Panc1 (cell line): ENCODE results near the gene TYW1B.

ENCODE experiments used
- TF ChIP-seq, protein P1 (sequence below): fragments of 450-650 bp; IDR thresholded peaks from 2 replicates; pipeline ENCODE4 v1.5.1; 2017; ENCODE audit warnings: mild to moderate bottlenecking
- TF ChIP-seq, protein P2 (sequence below), 2 experiments: IDR thresholded peaks; 2 replicates each; pipeline ENCODE4 v1.6.1; 2011 to 2012; ENCODE audit warnings: low read depth in 2 of 2, control low read depth in 1 of 2, low read length in 1 of 2, mild to moderate bottlenecking in 1 of 2, moderate library complexity in 1 of 2; ENCODE audit not compliant: insufficient read depth in 1 of 2

DNA sequence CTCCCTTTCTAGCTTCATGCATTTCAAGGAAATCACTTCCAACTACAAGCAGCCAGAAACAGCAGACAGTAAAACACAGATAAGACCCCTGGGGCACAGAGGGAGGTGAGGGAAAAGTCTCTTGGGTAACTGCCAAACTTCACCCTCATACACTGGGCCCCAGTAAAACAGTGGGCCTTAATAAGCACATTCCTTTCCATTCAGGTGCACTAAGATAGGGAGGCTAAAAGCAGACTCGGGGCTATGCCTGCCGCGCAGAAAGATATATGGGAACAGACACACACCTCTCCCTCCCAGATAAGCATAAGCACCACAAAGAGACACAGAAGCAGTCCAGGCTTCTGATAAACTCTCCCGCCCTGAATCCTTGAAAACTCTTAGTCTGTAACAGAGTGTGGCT is 117.0 kb downstream of the TYW1B start:
- TF ChIP-seq, protein P1, sequence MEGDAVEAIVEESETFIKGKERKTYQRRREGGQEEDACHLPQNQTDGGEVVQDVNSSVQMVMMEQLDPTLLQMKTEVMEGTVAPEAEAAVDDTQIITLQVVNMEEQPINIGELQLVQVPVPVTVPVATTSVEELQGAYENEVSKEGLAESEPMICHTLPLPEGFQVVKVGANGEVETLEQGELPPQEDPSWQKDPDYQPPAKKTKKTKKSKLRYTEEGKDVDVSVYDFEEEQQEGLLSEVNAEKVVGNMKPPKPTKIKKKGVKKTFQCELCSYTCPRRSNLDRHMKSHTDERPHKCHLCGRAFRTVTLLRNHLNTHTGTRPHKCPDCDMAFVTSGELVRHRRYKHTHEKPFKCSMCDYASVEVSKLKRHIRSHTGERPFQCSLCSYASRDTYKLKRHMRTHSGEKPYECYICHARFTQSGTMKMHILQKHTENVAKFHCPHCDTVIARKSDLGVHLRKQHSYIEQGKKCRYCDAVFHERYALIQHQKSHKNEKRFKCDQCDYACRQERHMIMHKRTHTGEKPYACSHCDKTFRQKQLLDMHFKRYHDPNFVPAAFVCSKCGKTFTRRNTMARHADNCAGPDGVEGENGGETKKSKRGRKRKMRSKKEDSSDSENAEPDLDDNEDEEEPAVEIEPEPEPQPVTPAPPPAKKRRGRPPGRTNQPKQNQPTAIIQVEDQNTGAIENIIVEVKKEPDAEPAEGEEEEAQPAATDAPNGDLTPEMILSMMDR: no peak
- TF ChIP-seq, protein P2, sequence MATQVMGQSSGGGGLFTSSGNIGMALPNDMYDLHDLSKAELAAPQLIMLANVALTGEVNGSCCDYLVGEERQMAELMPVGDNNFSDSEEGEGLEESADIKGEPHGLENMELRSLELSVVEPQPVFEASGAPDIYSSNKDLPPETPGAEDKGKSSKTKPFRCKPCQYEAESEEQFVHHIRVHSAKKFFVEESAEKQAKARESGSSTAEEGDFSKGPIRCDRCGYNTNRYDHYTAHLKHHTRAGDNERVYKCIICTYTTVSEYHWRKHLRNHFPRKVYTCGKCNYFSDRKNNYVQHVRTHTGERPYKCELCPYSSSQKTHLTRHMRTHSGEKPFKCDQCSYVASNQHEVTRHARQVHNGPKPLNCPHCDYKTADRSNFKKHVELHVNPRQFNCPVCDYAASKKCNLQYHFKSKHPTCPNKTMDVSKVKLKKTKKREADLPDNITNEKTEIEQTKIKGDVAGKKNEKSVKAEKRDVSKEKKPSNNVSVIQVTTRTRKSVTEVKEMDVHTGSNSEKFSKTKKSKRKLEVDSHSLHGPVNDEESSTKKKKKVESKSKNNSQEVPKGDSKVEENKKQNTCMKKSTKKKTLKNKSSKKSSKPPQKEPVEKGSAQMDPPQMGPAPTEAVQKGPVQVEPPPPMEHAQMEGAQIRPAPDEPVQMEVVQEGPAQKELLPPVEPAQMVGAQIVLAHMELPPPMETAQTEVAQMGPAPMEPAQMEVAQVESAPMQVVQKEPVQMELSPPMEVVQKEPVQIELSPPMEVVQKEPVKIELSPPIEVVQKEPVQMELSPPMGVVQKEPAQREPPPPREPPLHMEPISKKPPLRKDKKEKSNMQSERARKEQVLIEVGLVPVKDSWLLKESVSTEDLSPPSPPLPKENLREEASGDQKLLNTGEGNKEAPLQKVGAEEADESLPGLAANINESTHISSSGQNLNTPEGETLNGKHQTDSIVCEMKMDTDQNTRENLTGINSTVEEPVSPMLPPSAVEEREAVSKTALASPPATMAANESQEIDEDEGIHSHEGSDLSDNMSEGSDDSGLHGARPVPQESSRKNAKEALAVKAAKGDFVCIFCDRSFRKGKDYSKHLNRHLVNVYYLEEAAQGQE (IDR thresholded peaks at IDR 0.05; ENCODE audit: insufficient read depth in 1 of 2, low read depth in 2 of 2, low read length in 1 of 2): no peak
